ENCODE measurements around the gene MID1. TPM values are rescaled to one million over a fixed set of nuclear protein-coding genes. Genes with fewer than 3 reads are reported as not detected.
A peak's percentile ranks its signal among the peaks of the same experiment; 100 is the strongest.

The MID1 gene
- total RNA-seq, 4 donors from 2014 or later = 0.91 to 1.9 (median 1.8) TPM

DNA sequence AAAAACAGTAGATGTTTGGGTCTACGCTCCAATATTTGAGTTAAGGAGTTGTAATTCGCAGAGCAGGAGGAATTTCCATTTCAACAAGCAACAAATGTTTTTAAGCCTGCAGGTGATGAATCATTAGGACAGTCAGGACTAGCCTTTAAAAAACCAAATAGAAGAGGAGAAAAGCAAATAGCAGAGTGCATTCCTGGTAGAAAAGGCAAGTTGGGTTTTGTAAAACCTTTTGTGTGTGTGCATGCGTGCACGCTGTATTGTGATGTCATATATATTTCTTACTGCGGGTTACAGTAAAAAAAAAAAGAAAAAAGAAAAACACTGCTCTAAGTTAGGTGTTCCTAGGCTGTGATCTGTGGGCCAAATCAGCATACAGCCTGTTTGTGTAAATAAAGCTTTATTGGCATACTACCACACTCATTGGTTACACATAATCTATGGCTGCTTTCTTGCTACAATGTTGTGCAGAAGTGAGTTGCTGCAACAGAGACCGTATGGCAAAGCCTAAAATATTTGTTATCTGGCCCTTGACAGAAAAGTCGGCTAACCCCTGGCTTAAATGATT lies 135.6 kb downstream of the MID1 start:
- Histone ChIP-seq H3K36me3 (no peaks in the 10 kb centered on the region), H3K4me3 (no peak overlapping the region), H3K9me3 (no peaks in the 10 kb centered on the region), H3K4me1 (no peaks in the 10 kb centered on the region), H3K27me3 (no peaks in the 10 kb centered on the region), H3K27ac (no peak overlapping the region)
- ATAC-seq (no peak), DNase-seq (no peak)
- intact Hi-C loops (cut with DNase I; ENCODE audit: low total_unique reads) = no loop called here
- TF ChIP-seq, protein P1, sequence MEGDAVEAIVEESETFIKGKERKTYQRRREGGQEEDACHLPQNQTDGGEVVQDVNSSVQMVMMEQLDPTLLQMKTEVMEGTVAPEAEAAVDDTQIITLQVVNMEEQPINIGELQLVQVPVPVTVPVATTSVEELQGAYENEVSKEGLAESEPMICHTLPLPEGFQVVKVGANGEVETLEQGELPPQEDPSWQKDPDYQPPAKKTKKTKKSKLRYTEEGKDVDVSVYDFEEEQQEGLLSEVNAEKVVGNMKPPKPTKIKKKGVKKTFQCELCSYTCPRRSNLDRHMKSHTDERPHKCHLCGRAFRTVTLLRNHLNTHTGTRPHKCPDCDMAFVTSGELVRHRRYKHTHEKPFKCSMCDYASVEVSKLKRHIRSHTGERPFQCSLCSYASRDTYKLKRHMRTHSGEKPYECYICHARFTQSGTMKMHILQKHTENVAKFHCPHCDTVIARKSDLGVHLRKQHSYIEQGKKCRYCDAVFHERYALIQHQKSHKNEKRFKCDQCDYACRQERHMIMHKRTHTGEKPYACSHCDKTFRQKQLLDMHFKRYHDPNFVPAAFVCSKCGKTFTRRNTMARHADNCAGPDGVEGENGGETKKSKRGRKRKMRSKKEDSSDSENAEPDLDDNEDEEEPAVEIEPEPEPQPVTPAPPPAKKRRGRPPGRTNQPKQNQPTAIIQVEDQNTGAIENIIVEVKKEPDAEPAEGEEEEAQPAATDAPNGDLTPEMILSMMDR (IDR thresholded peaks at IDR 0.05 in 4 of 5, conservative IDR thresholded peaks at IDR 0.05 in 1 of 5) = no peak
- TF ChIP-seq POLR2A (IDR thresholded peaks at IDR 0.05) = no peak
- in situ Hi-C loops (cut with MboI; ENCODE audit: low sequenced_read_pairs in 4 of 4) = no loop called here

DNA sequence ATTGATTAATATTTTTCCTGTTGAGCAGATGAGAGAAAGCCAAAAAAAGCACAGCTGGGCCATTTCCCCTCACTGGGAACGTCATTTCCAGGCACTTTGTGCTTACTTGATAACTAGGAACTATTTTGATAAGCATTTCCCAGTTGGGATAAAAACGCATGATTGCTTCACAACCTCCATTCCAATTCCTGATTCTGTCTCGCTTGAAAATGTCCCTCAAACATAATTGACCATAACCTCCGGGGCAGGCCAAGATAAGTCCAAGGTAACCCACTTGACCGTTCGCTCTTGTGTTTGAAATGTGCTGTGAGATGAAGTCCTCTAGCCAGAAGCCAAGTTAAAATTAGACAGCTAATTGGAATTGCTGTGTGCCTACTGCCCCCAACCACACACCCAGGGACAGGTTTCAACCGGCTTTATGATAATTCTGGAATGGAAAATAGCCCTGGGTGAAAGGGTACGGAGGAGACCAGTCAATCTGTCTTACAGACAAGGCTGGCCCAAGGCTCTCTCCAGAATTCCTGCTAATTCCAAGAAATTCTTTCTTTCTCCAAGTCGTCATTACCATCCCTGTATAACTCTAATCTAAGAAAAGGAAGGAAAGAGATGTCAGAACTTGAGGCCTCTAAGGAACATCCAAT lies 137.1 kb downstream of the MID1 start:
- DNase-seq (no peak), ATAC-seq (no peak)
- Histone ChIP-seq H3K27ac (peak overlapping the region in 2 of 4 donors; percentile 40 to 54), H3K36me3 (no peaks in the 10 kb centered on the region), H3K27me3 (no peaks in the 10 kb centered on the region), H3K9me3 (no peaks in the 10 kb centered on the region), H3K4me3 (no peak overlapping the region), H3K4me1 (no peaks in the 10 kb centered on the region)
- TF ChIP-seq, protein P1 (IDR thresholded peaks at IDR 0.05 in 4 of 5, conservative IDR thresholded peaks at IDR 0.05 in 1 of 5) = no peak
- in situ Hi-C loops (cut with MboI; ENCODE audit: low sequenced_read_pairs in 4 of 4) = no loop called here
- intact Hi-C loops (cut with DNase I; ENCODE audit: low total_unique reads) = no loop called here

DNA sequence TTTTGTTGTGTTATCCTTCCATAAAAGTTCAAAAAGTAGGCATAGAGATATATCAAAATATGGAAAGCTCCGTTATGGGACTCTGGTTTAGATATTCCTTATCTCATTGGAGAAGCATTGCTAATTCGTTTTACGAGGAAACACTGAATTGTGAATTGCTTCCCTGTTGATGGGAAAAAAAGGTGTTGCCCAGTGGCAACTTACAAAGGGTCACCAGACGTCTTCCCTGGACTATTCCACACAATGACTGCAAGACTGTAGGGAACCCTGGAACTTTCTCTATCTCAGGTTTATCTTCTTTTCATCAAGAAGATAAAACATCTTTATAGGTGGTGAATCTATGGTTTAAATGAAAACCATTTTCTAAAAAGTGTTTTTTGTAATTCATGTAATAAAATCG lies 137.7 kb downstream of the MID1 start:
- in situ Hi-C loops (cut with MboI; ENCODE audit: low sequenced_read_pairs in 4 of 4) (no loop called here), intact Hi-C loops (cut with DNase I; ENCODE audit: low total_unique reads) (no loop called here)
- H3K4me3 ChIP-seq = no peak overlapping the region
- H3K4me1 ChIP-seq = no peaks in the 10 kb centered on the region
- H3K27ac ChIP-seq = peak overlapping the region in 1 of 4 donors; percentile 54
- no peak for DNase-seq
- H3K27me3 ChIP-seq = no peaks in the 10 kb centered on the region
- TF ChIP-seq, protein P1 (IDR thresholded peaks at IDR 0.05 in 4 of 5, conservative IDR thresholded peaks at IDR 0.05 in 1 of 5) = no peak
- no peak for TF ChIP-seq POLR2A (IDR thresholded peaks at IDR 0.05)
- no peaks in the 10 kb centered on the region for H3K9me3 ChIP-seq
- ATAC-seq = no peak
- H3K36me3 ChIP-seq = no peaks in the 10 kb centered on the region

DNA sequence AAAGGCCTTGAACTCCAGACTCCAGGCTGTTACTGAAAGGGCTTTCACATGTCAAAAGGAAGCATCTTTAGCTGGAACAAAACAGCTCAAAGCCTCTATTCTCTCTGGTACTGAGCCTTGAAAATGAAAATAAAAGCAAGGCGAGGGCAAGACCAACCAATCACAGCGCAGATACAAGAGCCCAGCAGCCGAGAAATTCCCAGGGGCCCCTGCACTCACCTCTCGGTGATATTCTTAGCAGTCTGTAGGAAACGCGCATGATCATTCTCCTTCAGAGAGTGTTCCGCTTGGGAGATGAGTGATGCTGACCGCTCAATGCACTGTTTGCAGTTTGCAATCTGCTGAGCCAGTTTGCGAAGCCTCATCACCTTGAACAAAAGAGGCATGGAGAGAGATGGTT lies 138.1 kb downstream of the MID1 start:
- H3K4me3 ChIP-seq = no peak overlapping the region
- in situ Hi-C loops (cut with MboI; ENCODE audit: low sequenced_read_pairs in 4 of 4) = no loop called here
- H3K4me1 ChIP-seq = no peaks in the 10 kb centered on the region
- H3K27me3 ChIP-seq = no peaks in the 10 kb centered on the region
- intact Hi-C loops (cut with DNase I; ENCODE audit: low total_unique reads) = no loop called here
- H3K27ac ChIP-seq = peak overlapping the region in 2 of 4 donors; percentile 26 to 54
- no peaks in the 10 kb centered on the region for H3K36me3 ChIP-seq
- TF ChIP-seq, protein P1 (IDR thresholded peaks at IDR 0.05 in 4 of 5, conservative IDR thresholded peaks at IDR 0.05 in 1 of 5) = no peak
- no peak for TF ChIP-seq POLR2A (IDR thresholded peaks at IDR 0.05)
- H3K9me3 ChIP-seq = no peaks in the 10 kb centered on the region
- ATAC-seq (no peak), DNase-seq (no peak)

Measured in gastrocnemius medialis (tissue), 4 donors.